PC-3 (cell line): ENCODE results near the gene ATP8A2. TPM values are rescaled to one million over a fixed set of nuclear protein-coding genes. Genes with fewer than 3 reads are reported as not detected.

ENCODE experiments used
- ATAC-seq: fragments of 200-7000 bp; cut with Tn5 transposase; 2 replicates; pipeline ENCODE4 v1.9.1; 2020; ENCODE audit warnings: mild to moderate bottlenecking, moderate library complexity
- BruUV-seq: library from RNA; stranded (reverse); fragments of 400-500 nt; replicated peaks from 2 replicates; lab custom pipeline; 2021; lab: Mats Ljungman, UMichigan
- CTCF ChIA-PET: fragments of 300-600 bp; sonication (Branson Sonifier 250); formaldehyde crosslinking; loops from one replicate; lab custom pipeline; 2022; ENCODE audit warnings: antibody characterized with exemption; lab: Charles Lee
- POLR2A ChIA-PET: fragments of 300-600 bp; sonication (Branson Sonifier 250); formaldehyde crosslinking; loops from one replicate; lab custom pipeline; 2022; ENCODE audit warnings: antibody characterized with exemption; ENCODE audit not compliant: unreplicated experiment; lab: Charles Lee
- DNase-seq: peaks from one replicate; pipeline ENCODE4 v3.0.0-alpha.2; 2015
- H2AFZ ChIP-seq: fragments of 300-600 bp; sonication (generic); 2 replicates; pipeline ENCODE4 v1.6.0; 2016; ENCODE audit warnings: antibody characterized with exemption, low read length
- H3F3A ChIP-seq: fragments of 300-600 bp; sonication (generic); one replicate; pipeline ENCODE4 v1.6.0; 2017; ENCODE audit warnings: antibody characterized with exemption, low read length, control low read depth, mild to moderate bottlenecking; ENCODE audit not compliant: unreplicated experiment
- H3K27ac ChIP-seq: fragments of 300-600 bp; sonication (generic); 2 replicates; pipeline ENCODE4 v1.5.1; 2016; ENCODE audit warnings: mild to moderate bottlenecking, low read length
- H3K27me3 ChIP-seq: fragments of 300-600 bp; sonication (generic); 2 replicates; pipeline ENCODE4 v1.6.1; 2016; ENCODE audit warnings: low read length, mixed read lengths
- H3K36me3 ChIP-seq: fragments of 300-600 bp; sonication (generic); 2 replicates; pipeline ENCODE4 v1.6.1; 2016; ENCODE audit warnings: low read depth, mixed run types, low read length, mixed read lengths
- H3K4me1 ChIP-seq: fragments of 300-600 bp; sonication (generic); 2 replicates; pipeline ENCODE4 v1.5.1; 2016; ENCODE audit warnings: low read length; ENCODE audit not compliant: insufficient read depth
- H3K4me2 ChIP-seq: fragments of 300-600 bp; sonication (generic); 2 replicates; pipeline ENCODE4 v1.6.0; 2016; ENCODE audit warnings: low read length
- H3K4me3 ChIP-seq: fragments of 300-600 bp; sonication (generic); 2 replicates; pipeline ENCODE4 v1.5.1; 2016; ENCODE audit warnings: mild to moderate bottlenecking, low read length, mixed read lengths
- H3K79me2 ChIP-seq: fragments of 300-600 bp; sonication (generic); 2 replicates; pipeline ENCODE4 v1.6.1; 2017; ENCODE audit warnings: low read length, mixed read lengths
- H3K9ac ChIP-seq: fragments of 300-600 bp; sonication (generic); 2 replicates; pipeline ENCODE4 v1.6.0; 2016; ENCODE audit warnings: mild to moderate bottlenecking, low read length
- H3K9me2 ChIP-seq: fragments of 300-600 bp; sonication (generic); replicated peaks from 2 replicates; pipeline ENCODE4 v1.6.1; 2016; ENCODE audit warnings: mixed run types, low read length, mixed read lengths
- H3K9me3 ChIP-seq: fragments of 300-600 bp; sonication (generic); 2 replicates; pipeline ENCODE4 v1.6.1; 2016; ENCODE audit warnings: low read length, mixed read lengths
- H4K20me1 ChIP-seq: fragments of 300-600 bp; sonication (generic); 2 replicates; pipeline ENCODE4 v1.6.1; 2016; ENCODE audit warnings: low read length, mixed read lengths
- CTCF ChIP-seq: fragments of 300-600 bp; sonication (generic); conservative IDR thresholded peaks from 2 replicates; pipeline ENCODE4 v1.5.1; 2017; ENCODE audit warnings: antibody characterized with exemption, low read depth, mild to moderate bottlenecking, low read length
- EZH2 ChIP-seq: fragments of 300-600 bp; sonication (generic); IDR thresholded peaks from one replicate; pipeline ENCODE4 v1.6.1; 2017; ENCODE audit warnings: antibody characterized with exemption, mild to moderate bottlenecking, low read length; ENCODE audit not compliant: unreplicated experiment
- EZH2phosphoT487 ChIP-seq: fragments of 300-600 bp; sonication (generic); IDR thresholded peaks from 2 replicates; pipeline ENCODE4 v1.6.1; 2018; ENCODE audit warnings: mild to moderate bottlenecking, antibody characterized with exemption, low read length, borderline replicate concordance
- intact Hi-C: fragments of 100-400 bp; cut with micrococcal nuclease; formaldehyde crosslinking; loops from 2 replicates; pipeline ENCODE4 v1.9.0; 2023
- total RNA-seq: library from RNA; depleted of rRNA; stranded (reverse); fragments of >200 nt; gene quantifications from 2 replicates; pipeline ENCODE4 v1.2.3, GENCODE V29; 2014

ATP8A2 gene
- total RNA-seq, 1 experiment from 2014 or later, result 0.04 TPM

GRCh38 chr13:26016189-26016588, 644.4 kb downstream of the ATP8A2 start:
- BruUV-seq, result no TSS peak
- Histone ChIP-seq H3K4me1 (peaks cover 37% of the 10 kb centered on the region), H3K4me3 (no peak overlapping the region), H3K79me2 (no peaks in the 10 kb centered on the region), H3F3A (peaks cover 5% of the 10 kb centered on the region), H3K27me3 (no peaks in the 10 kb centered on the region), H2AFZ (no peak overlapping the region), H3K9ac (no peak overlapping the region), H3K4me2 (no peak overlapping the region), H3K36me3 (no peaks in the 10 kb centered on the region), H3K9me2 (no peaks in the 10 kb centered on the region), H4K20me1 (no peaks in the 10 kb centered on the region), H3K9me3 (no peaks in the 10 kb centered on the region), H3K27ac (no peak overlapping the region)
- ChIA-PET CTCF (no interaction called here), POLR2A (no interaction called here)
- TF ChIP-seq CTCF (no peak), EZH2phosphoT487 (no peak), EZH2 (no peak)
- DNase-seq (no peak), ATAC-seq (no peak)
- intact Hi-C loops, result no loop called here

- CTCF ChIA-PET, result no interaction called here
- POLR2A ChIA-PET, result no interaction called here
- H3K9me3 ChIP-seq, result no peaks in the 10 kb centered on the region
- H4K20me1 ChIP-seq, result no peaks in the 10 kb centered on the region
- ATAC-seq (no peak), DNase-seq (no peak)
- no peak overlapping the region for H3K4me3 ChIP-seq
- peaks cover 11% of the 10 kb centered on the region for H3F3A ChIP-seq
- no peak overlapping the region for H3K4me2 ChIP-seq
- intact Hi-C loops, result no loop called here
- no peak overlapping the region; the same call in 1 of the 2 replicates for H3K9ac ChIP-seq
- H3K27ac ChIP-seq, result peak overlapping the region; percentile 99
- H3K79me2 ChIP-seq, result no peaks in the 10 kb centered on the region
- no peak overlapping the region for H2AFZ ChIP-seq
- no peaks in the 10 kb centered on the region for H3K9me2 ChIP-seq
- no TSS peak for BruUV-seq
- peaks cover 49% of the 10 kb centered on the region for H3K4me1 ChIP-seq
- H3K27me3 ChIP-seq, result no peaks in the 10 kb centered on the region
- no peaks in the 10 kb centered on the region for H3K36me3 ChIP-seq
- TF ChIP-seq CTCF, result no peak
- TF ChIP-seq EZH2phosphoT487, result no peak
- TF ChIP-seq EZH2, result no peak
These were observed 645.6 kb downstream of the ATP8A2 start for GRCh38 chr13:26017196-26017921.
